ENCODE data around the gene SATB2. TPM values are rescaled to one million over a fixed set of nuclear protein-coding genes. Genes with fewer than 3 reads are reported as not detected.

Gene SATB2
- total RNA-seq, 2 donors from 2014 or later = 5.2 to 11.8 TPM

GRCh38 chr2:199342334-199342733, 115.4 kb downstream of the SATB2 start:
- intact Hi-C loops (cut with DNase I) = no loop called here
- WGBS = 90% methylated on average over 1 of the region's 1 CpG
- Histone ChIP-seq H3K27ac (no peak overlapping the region), H3K36me3 (no peaks in the 10 kb centered on the region), H3K4me1 (replicated peaks) (no peaks in the 10 kb centered on the region), H3K9me3 (no peaks in the 10 kb centered on the region), H3K4me3 (no peak overlapping the region), H3K27me3 (replicated peaks; ENCODE audit: insufficient read depth) (no peaks in the 10 kb centered on the region)
- no peak for DNase-seq (ENCODE audit: low spot score)
- no peak for TF ChIP-seq CTCF (IDR thresholded peaks at IDR 0.05)
- TF ChIP-seq POLR2AphosphoS5 (IDR thresholded peaks at IDR 0.05) = no peak
- TF ChIP-seq POLR2A (IDR thresholded peaks at IDR 0.05) = no peak

GRCh38 chr2:199341123-199341522, 116.6 kb downstream of the SATB2 start:
- Histone ChIP-seq H3K36me3 (no peaks in the 10 kb centered on the region), H3K4me1 (replicated peaks) (no peaks in the 10 kb centered on the region), H3K27ac (no peak overlapping the region), H3K9me3 (no peaks in the 10 kb centered on the region), H3K4me3 (no peak overlapping the region), H3K27me3 (replicated peaks; ENCODE audit: insufficient read depth) (no peaks in the 10 kb centered on the region)
- intact Hi-C loops (cut with DNase I) = no loop called here
- TF ChIP-seq POLR2AphosphoS5 (IDR thresholded peaks at IDR 0.05) = no peak
- TF ChIP-seq POLR2A (IDR thresholded peaks at IDR 0.05) = no peak
- no peak for TF ChIP-seq CTCF (IDR thresholded peaks at IDR 0.05)
- no peak for DNase-seq (ENCODE audit: low spot score)
- WGBS = 60% methylated on average over 3 of the region's 3 CpGs

- no peaks in the 10 kb centered on the region for H3K27me3 ChIP-seq (replicated peaks; ENCODE audit: insufficient read depth)
- H3K36me3 ChIP-seq = no peaks in the 10 kb centered on the region
- no peaks in the 10 kb centered on the region for H3K4me1 ChIP-seq (replicated peaks)
- H3K27ac ChIP-seq = no peak overlapping the region
- DNase-seq (ENCODE audit: low spot score) = no peak
- intact Hi-C loops (cut with DNase I) = no loop called here
- no peak overlapping the region for H3K4me3 ChIP-seq
- 55% methylated on average over 3 of the region's 3 CpGs for WGBS
- TF ChIP-seq POLR2A (IDR thresholded peaks at IDR 0.05) (no peak), POLR2AphosphoS5 (IDR thresholded peaks at IDR 0.05) (no peak), CTCF (IDR thresholded peaks at IDR 0.05) (no peak)
- H3K9me3 ChIP-seq = no peaks in the 10 kb centered on the region
Measured at GRCh38 chr2:199339891-199340605, 117.7 kb downstream of the SATB2 start.

GRCh38 chr2:199336546-199336945, 121.2 kb downstream of the SATB2 start:
- no peak for TF ChIP-seq POLR2A (IDR thresholded peaks at IDR 0.05)
- no peak for TF ChIP-seq CTCF (IDR thresholded peaks at IDR 0.05)
- TF ChIP-seq POLR2AphosphoS5 (IDR thresholded peaks at IDR 0.05) = no peak
- intact Hi-C loops (cut with DNase I) = no loop called here
- no peaks in the 10 kb centered on the region for H3K9me3 ChIP-seq
- H3K4me1 ChIP-seq (replicated peaks) = no peaks in the 10 kb centered on the region
- H3K27me3 ChIP-seq (replicated peaks; ENCODE audit: insufficient read depth) = no peaks in the 10 kb centered on the region
- DNase-seq (ENCODE audit: low spot score) = no peak
- no peak overlapping the region for H3K4me3 ChIP-seq
- no peak overlapping the region for H3K27ac ChIP-seq
- 40% methylated on average over 2 of the region's 2 CpGs for WGBS
- H3K36me3 ChIP-seq = no peaks in the 10 kb centered on the region

GRCh38 chr2:199335502-199335901, 122.2 kb downstream of the SATB2 start:
- Histone ChIP-seq H3K4me1 (replicated peaks) (no peaks in the 10 kb centered on the region), H3K9me3 (no peaks in the 10 kb centered on the region), H3K36me3 (no peaks in the 10 kb centered on the region), H3K27ac (no peak overlapping the region), H3K4me3 (no peak overlapping the region), H3K27me3 (replicated peaks; ENCODE audit: insufficient read depth) (no peaks in the 10 kb centered on the region)
- no peak for DNase-seq (ENCODE audit: low spot score)
- WGBS = 96% methylated on average over 2 of the region's 2 CpGs
- intact Hi-C loops (cut with DNase I) = no loop called here
- TF ChIP-seq POLR2A (IDR thresholded peaks at IDR 0.05) (no peak), POLR2AphosphoS5 (IDR thresholded peaks at IDR 0.05) (no peak), CTCF (IDR thresholded peaks at IDR 0.05) (no peak)

All from prostate gland (tissue), 2 donors.